WERI-Rb-1 (cell line): Measurements from ENCODE around the gene ACTRT2.

Source experiments
- DNase-seq: peaks from one replicate; pipeline ENCODE4 v3.0.0-alpha.2; 2020
- H3K27ac ChIP-seq: fragments of 250-450 bp; sonication (Bioruptor Pico); 2 replicates; pipeline ENCODE4 v1.5.1; 2020; ENCODE audit warnings: mild to moderate bottlenecking, moderate library complexity
- H3K27me3 ChIP-seq: fragments of 250-450 bp; sonication (Bioruptor Pico); 2 replicates; pipeline ENCODE4 v1.5.1; 2021; ENCODE audit warnings: mild to moderate bottlenecking, low read depth, moderate library complexity; ENCODE audit not compliant: insufficient read depth, severe bottlenecking
- H3K36me3 ChIP-seq: fragments of 250-450 bp; sonication (Bioruptor Pico); 2 replicates; pipeline ENCODE4 v1.5.1; 2020; ENCODE audit warnings: mild to moderate bottlenecking, moderate library complexity
- H3K4me3 ChIP-seq: 2 replicates; pipeline ENCODE4 v1.5.1; 2011; ENCODE audit warnings: low read depth, mild to moderate bottlenecking, control low read depth, low read length
- H3K9me3 ChIP-seq: fragments of 250-450 bp; sonication (Bioruptor Pico); 2 replicates; pipeline ENCODE4 v1.5.1; 2021; ENCODE audit warnings: mild to moderate bottlenecking, moderate library complexity; ENCODE audit not compliant: severe bottlenecking
- TF ChIP-seq, protein P1 (sequence below): IDR thresholded peaks from 2 replicates; pipeline ENCODE4 v1.5.1; 2011; ENCODE audit warnings: low read depth, mild to moderate bottlenecking, control low read depth, inconsistent platforms, low read length

ACTRT2 gene

DNA sequence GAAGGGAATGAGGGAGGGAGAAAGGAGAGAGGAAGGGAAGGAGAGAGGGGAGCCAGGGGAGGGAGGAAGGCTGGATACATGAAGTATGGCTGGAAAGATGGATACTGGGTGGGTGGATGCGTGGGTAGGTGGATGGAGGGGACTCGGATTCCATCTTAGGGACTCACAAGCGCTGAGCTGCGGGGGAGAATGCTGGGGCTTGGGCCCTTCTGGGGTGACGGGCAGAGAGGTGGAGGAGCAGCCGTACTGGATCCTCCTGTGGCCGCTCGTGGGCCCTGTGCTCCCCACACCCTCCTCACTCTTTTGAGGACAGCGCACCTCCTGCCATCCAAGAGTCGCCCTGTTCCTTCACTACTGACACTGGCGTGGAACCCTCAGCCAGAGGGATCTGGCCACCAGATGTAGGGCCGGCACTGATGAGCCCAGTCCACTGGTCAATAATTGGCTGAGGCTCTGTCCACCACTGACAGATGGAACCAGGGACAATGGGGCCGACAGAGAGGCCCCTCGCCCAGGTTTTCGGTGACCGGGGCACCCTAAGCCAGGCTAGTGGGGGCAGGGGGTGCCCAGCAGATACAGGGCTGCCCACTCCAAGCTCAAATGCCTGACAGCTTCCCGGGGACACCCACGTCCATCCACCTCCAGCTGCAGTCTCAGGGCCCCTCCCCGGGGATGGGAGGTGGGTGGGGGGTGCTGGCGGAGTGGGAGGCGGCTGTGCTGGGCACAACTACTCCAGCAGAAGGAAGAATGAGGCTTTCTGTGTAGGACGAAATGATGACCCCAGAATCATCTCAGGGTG lies 4.4 kb upstream of the ACTRT2 start:
- Histone ChIP-seq H3K4me3 (no peak overlapping the region), H3K9me3 (no peaks in the 10 kb centered on the region), H3K27ac (no peak overlapping the region), H3K27me3 (no peaks in the 10 kb centered on the region), H3K36me3 (no peaks in the 10 kb centered on the region)
- DNase-seq: no peak
- TF ChIP-seq, protein P1, sequence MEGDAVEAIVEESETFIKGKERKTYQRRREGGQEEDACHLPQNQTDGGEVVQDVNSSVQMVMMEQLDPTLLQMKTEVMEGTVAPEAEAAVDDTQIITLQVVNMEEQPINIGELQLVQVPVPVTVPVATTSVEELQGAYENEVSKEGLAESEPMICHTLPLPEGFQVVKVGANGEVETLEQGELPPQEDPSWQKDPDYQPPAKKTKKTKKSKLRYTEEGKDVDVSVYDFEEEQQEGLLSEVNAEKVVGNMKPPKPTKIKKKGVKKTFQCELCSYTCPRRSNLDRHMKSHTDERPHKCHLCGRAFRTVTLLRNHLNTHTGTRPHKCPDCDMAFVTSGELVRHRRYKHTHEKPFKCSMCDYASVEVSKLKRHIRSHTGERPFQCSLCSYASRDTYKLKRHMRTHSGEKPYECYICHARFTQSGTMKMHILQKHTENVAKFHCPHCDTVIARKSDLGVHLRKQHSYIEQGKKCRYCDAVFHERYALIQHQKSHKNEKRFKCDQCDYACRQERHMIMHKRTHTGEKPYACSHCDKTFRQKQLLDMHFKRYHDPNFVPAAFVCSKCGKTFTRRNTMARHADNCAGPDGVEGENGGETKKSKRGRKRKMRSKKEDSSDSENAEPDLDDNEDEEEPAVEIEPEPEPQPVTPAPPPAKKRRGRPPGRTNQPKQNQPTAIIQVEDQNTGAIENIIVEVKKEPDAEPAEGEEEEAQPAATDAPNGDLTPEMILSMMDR: no peak

- Histone ChIP-seq H3K27ac (no peak overlapping the region), H3K36me3 (no peaks in the 10 kb centered on the region), H3K4me3 (no peak overlapping the region), H3K27me3 (no peaks in the 10 kb centered on the region), H3K9me3 (no peaks in the 10 kb centered on the region)
- DNase-seq: no peak
- TF ChIP-seq, protein P1: no peak
These were observed 3.7 kb upstream of the ACTRT2 start for GRCh38 chr1:3017440-3018050.

GRCh38 chr1:3018051-3018471 lies 3.2 kb upstream of the ACTRT2 start:
- DNase-seq: no peak
- no peaks in the 10 kb centered on the region for H3K27me3 ChIP-seq

DNA sequence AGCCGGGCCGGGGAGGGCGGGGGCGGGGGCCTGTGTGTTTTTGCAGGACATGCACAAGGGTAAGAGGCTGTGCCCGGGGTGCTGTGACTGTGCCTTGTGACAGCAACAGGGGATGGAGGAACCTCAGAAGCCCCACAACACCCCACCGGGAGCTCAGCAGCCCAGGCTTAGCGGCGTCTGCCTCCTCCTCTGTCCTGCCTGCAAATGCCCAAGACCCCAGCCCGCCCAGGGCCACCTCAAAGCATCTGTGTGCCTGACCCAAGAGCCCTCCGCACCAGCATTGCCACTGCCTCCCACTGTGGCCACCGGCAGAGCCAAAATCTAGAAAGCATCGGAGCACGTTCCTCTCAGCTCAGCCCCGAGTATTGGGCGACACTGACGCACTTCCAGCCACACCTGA lies 2.7 kb upstream of the ACTRT2 start:
- TF ChIP-seq, protein P1: no peak
- H3K36me3 ChIP-seq: no peaks in the 10 kb centered on the region
- no peaks in the 10 kb centered on the region for H3K27me3 ChIP-seq
- DNase-seq: no peak
- H3K9me3 ChIP-seq: no peaks in the 10 kb centered on the region
- H3K27ac ChIP-seq: no peak overlapping the region
- no peak overlapping the region for H3K4me3 ChIP-seq

More at GRCh38 chr1:3018051-3018471, 3.2 kb upstream of the ACTRT2 start:
- no peaks in the 10 kb centered on the region for H3K9me3 ChIP-seq
- H3K27ac ChIP-seq: no peak overlapping the region
- no peak overlapping the region for H3K4me3 ChIP-seq
- no peaks in the 10 kb centered on the region for H3K36me3 ChIP-seq
- TF ChIP-seq, protein P1: no peak

GRCh38 chr1:3019007-3019515 lies 2.2 kb upstream of the ACTRT2 start:
- no peak overlapping the region for H3K4me3 ChIP-seq
- H3K9me3 ChIP-seq: no peaks in the 10 kb centered on the region
- no peaks in the 10 kb centered on the region for H3K27me3 ChIP-seq
- TF ChIP-seq, protein P1: no peak
- no peak for DNase-seq
- no peaks in the 10 kb centered on the region for H3K36me3 ChIP-seq
- H3K27ac ChIP-seq: no peak overlapping the region
